WTC11 (cell line): ENCODE measurements around the gene MED22. TPM values are rescaled to one million over a fixed set of nuclear protein-coding genes. Genes with fewer than 3 reads are reported as not detected.

Source experiments
- ATAC-seq: fragments of 200-7000 bp; cut with Tn5 transposase; 2 replicates; pipeline ENCODE4 v1.10.0; 2021; ENCODE audit warnings: mild to moderate bottlenecking, moderate library complexity
- CTCF ChIA-PET: fragments of 300-600 bp; sonication (Branson Sonifier 250); formaldehyde crosslinking; loops from one replicate; lab custom pipeline; 2021; ENCODE audit warnings: antibody characterized with exemption; lab: Charles Lee
- POLR2A ChIA-PET: fragments of 350-600 bp; sonication (Branson Sonifier 250); formaldehyde crosslinking; loops from one replicate; lab custom pipeline; 2021; ENCODE audit warnings: antibody characterized with exemption; lab: Charles Lee
- DNase-seq: peaks from one replicate; pipeline ENCODE4 v3.0.0; 2021; ENCODE audit warnings: low spot score
- H3K27ac Mint-ChIP-seq: 2 replicates; pipeline ENCODE4 v1.8.0; 2021; ENCODE audit warnings: mixed read lengths
- H3K27me3 Mint-ChIP-seq: 2 replicates; pipeline ENCODE4 v1.8.0; 2021; ENCODE audit warnings: low read depth, mild to moderate bottlenecking, moderate library complexity, mixed read lengths
- H3K36me3 Mint-ChIP-seq: 2 replicates; pipeline ENCODE4 v1.8.0; 2021; ENCODE audit warnings: mixed read lengths
- H3K4me1 Mint-ChIP-seq: 2 replicates; pipeline ENCODE4 v1.8.0; 2022; ENCODE audit warnings: mixed read lengths
- H3K4me3 Mint-ChIP-seq: 2 replicates; pipeline ENCODE4 v1.8.0; 2021; ENCODE audit warnings: mild to moderate bottlenecking, moderate library complexity, mixed read lengths
- H3K9me3 Mint-ChIP-seq: 2 replicates; pipeline ENCODE4 v1.8.0; 2021; ENCODE audit warnings: mixed read lengths
- AR ChIP-seq: fragments of 250-450 bp; sonication (Bioruptor Pico); IDR thresholded peaks from 2 replicates; pipeline ENCODE4 v1.9.0; 2021; ENCODE audit warnings: mild to moderate bottlenecking
- ATF3 ChIP-seq: sonication (generic); formaldehyde crosslinking; conservative IDR thresholded peaks from 2 replicates; pipeline ENCODE4 v1.8.1; 2022; ENCODE audit warnings: mild to moderate bottlenecking, missing genetic modification reagents
- ETV6 ChIP-seq: sonication (generic); formaldehyde crosslinking; IDR thresholded peaks from 2 replicates; pipeline ENCODE4 v1.8.1; 2022; ENCODE audit warnings: mild to moderate bottlenecking, missing genetic modification reagents
- FOXJ3 ChIP-seq: sonication (generic); formaldehyde crosslinking; IDR thresholded peaks from 2 replicates; pipeline ENCODE4 v1.9.0; 2021; ENCODE audit warnings: missing genetic modification reagents, mild to moderate bottlenecking, borderline replicate concordance
- FOXP4 ChIP-seq: sonication (generic); formaldehyde crosslinking; IDR thresholded peaks from 2 replicates; pipeline ENCODE4 v1.8.0; 2022; ENCODE audit warnings: mild to moderate bottlenecking, missing genetic modification reagents
- HMGA2 ChIP-seq: fragments of 250-450 bp; sonication (Bioruptor Pico); IDR thresholded peaks from 2 replicates; pipeline ENCODE4 v1.4.0; 2021; ENCODE audit warnings: mild to moderate bottlenecking, moderate library complexity
- IRF2 ChIP-seq: sonication (generic); formaldehyde crosslinking; IDR thresholded peaks from 2 replicates; pipeline ENCODE4 v1.8.0; 2022; ENCODE audit warnings: low read depth, missing genetic modification reagents, borderline replicate concordance
- JUN ChIP-seq: sonication (generic); formaldehyde crosslinking; IDR thresholded peaks from 2 replicates; pipeline ENCODE4 v1.8.0; 2023; ENCODE audit warnings: mild to moderate bottlenecking, missing genetic modification reagents
- MAX ChIP-seq: sonication (generic); formaldehyde crosslinking; IDR thresholded peaks from 2 replicates; pipeline ENCODE4 v1.8.0; 2022; ENCODE audit warnings: mild to moderate bottlenecking, missing genetic modification reagents
- MXD4 ChIP-seq: fragments of 250-450 bp; sonication (Bioruptor Pico); IDR thresholded peaks from 2 replicates; pipeline ENCODE4 v1.8.0; 2021; ENCODE audit warnings: mild to moderate bottlenecking, moderate library complexity, borderline replicate concordance
- MYBL2 ChIP-seq: sonication (generic); formaldehyde crosslinking; IDR thresholded peaks from 2 replicates; pipeline ENCODE4 v1.8.1; 2023; ENCODE audit warnings: mild to moderate bottlenecking, moderate library complexity, missing genetic modification reagents
- NFE2L1 ChIP-seq: sonication (generic); formaldehyde crosslinking; IDR thresholded peaks from 2 replicates; pipeline ENCODE4 v1.8.1; 2023; ENCODE audit warnings: missing genetic modification reagents
- NFYB ChIP-seq: sonication (generic); formaldehyde crosslinking; conservative IDR thresholded peaks from 2 replicates; pipeline ENCODE4 v1.8.0; 2022; ENCODE audit warnings: low read depth, missing genetic modification reagents
- NR1H2 ChIP-seq: sonication (generic); formaldehyde crosslinking; IDR thresholded peaks from 2 replicates; pipeline ENCODE4 v1.9.0; 2021; ENCODE audit warnings: mild to moderate bottlenecking, moderate library complexity, missing genetic modification reagents
- NR2C2 ChIP-seq: sonication (generic); formaldehyde crosslinking; IDR thresholded peaks from 2 replicates; pipeline ENCODE4 v1.8.0; 2022; ENCODE audit warnings: mild to moderate bottlenecking, missing genetic modification reagents
- NR3C1 ChIP-seq: sonication (generic); formaldehyde crosslinking; conservative IDR thresholded peaks from 2 replicates; pipeline ENCODE4 v1.8.1; 2023; ENCODE audit warnings: low read depth, mild to moderate bottlenecking, missing genetic modification reagents
- PREB ChIP-seq: sonication (generic); formaldehyde crosslinking; IDR thresholded peaks from 2 replicates; pipeline ENCODE4 v1.8.1; 2022; ENCODE audit warnings: mild to moderate bottlenecking, missing genetic modification reagents, moderate library complexity, borderline replicate concordance
- SOX15 ChIP-seq: fragments of 250-450 bp; sonication (Bioruptor Pico); IDR thresholded peaks from 2 replicates; pipeline ENCODE4 v1.9.0; 2021; ENCODE audit warnings: mild to moderate bottlenecking
- SP1 ChIP-seq: sonication (generic); formaldehyde crosslinking; conservative IDR thresholded peaks from 2 replicates; pipeline ENCODE4 v1.8.1; 2022; ENCODE audit warnings: missing genetic modification reagents
- TEAD4 ChIP-seq: sonication (generic); formaldehyde crosslinking; IDR thresholded peaks from 2 replicates; pipeline ENCODE4 v1.8.0; 2022; ENCODE audit warnings: mild to moderate bottlenecking, missing genetic modification reagents
- USF2 ChIP-seq: sonication (generic); formaldehyde crosslinking; IDR thresholded peaks from 2 replicates; pipeline ENCODE4 v1.8.1; 2023; ENCODE audit warnings: mild to moderate bottlenecking, missing genetic modification reagents, moderate library complexity
- ZMAT4 ChIP-seq: fragments of 250-450 bp; sonication (Bioruptor Pico); IDR thresholded peaks from 2 replicates; pipeline ENCODE4 v1.9.0; 2021; ENCODE audit warnings: mild to moderate bottlenecking
- ZNF138 ChIP-seq: sonication (generic); formaldehyde crosslinking; conservative IDR thresholded peaks from 2 replicates; pipeline ENCODE4 v1.8.1; 2022; ENCODE audit warnings: mild to moderate bottlenecking, moderate library complexity, missing genetic modification reagents
- ZNF263 ChIP-seq: sonication (generic); formaldehyde crosslinking; IDR thresholded peaks from 2 replicates; pipeline ENCODE4 v1.8.1; 2022; ENCODE audit warnings: low read depth, mild to moderate bottlenecking, moderate library complexity, missing genetic modification reagents
- ZNF416 ChIP-seq: fragments of 250-450 bp; sonication (Bioruptor Pico); IDR thresholded peaks from 2 replicates; pipeline ENCODE4 v1.9.0; 2021; ENCODE audit warnings: mild to moderate bottlenecking, inconsistent platforms
- ZSCAN18 ChIP-seq: fragments of 250-450 bp; sonication (Bioruptor Pico); IDR thresholded peaks from 2 replicates; pipeline ENCODE4 v2.1.2; 2022; ENCODE audit warnings: mild to moderate bottlenecking, moderate library complexity
- total RNA-seq: library from RNA; stranded (reverse); gene quantifications from 3 replicates; pipeline ENCODE4 v1.2.3, GENCODE V29; 2021

The MED22 gene
- total RNA-seq, 1 experiment from 2014 or later: 59.5 TPM

GRCh38 chr9:133339641-133340040 is 8.3 kb downstream of the MED22 start:
- Mint-ChIP-seq H3K4me1 (peaks cover 18% of the 10 kb centered on the region), H3K4me3 (no peak overlapping the region), H3K9me3 (no peaks in the 10 kb centered on the region), H3K27ac (peak overlapping the region; percentile 71; the same call in 1 of the 2 replicates), H3K36me3 (peaks cover 53% of the 10 kb centered on the region), H3K27me3 (no peaks in the 10 kb centered on the region)
- CTCF ChIA-PET: interaction anchor here (1.1 kb wide), 1 partner anchor 101 kb away, joined by 3 read pairs; no protein-coding TSS in a partner anchor
- TF ChIP-seq NR1H2 (CRISPR knock-in tag): no peak
- TF ChIP-seq HMGA2 (CRISPR knock-in tag): no peak
- TF ChIP-seq TEAD4 (CRISPR knock-in tag): no peak
- no peak for TF ChIP-seq AR (CRISPR knock-in tag)
- no peak for TF ChIP-seq SOX15 (CRISPR knock-in tag)
- no peak for TF ChIP-seq FOXP4
- no peak for TF ChIP-seq NR3C1 (CRISPR knock-in tag)
- no peak for TF ChIP-seq FOXJ3 (CRISPR knock-in tag)
- no peak for TF ChIP-seq NFYB (CRISPR knock-in tag)
- no peak for TF ChIP-seq NFE2L1 (CRISPR knock-in tag)
- TF ChIP-seq ATF3 (CRISPR knock-in tag): no peak
- TF ChIP-seq IRF2: no peak
- TF ChIP-seq PREB: no peak
- no peak for DNase-seq
- no peak for ATAC-seq
- POLR2A ChIA-PET: interaction anchor here (0.7 kb wide), 1 partner anchor 8 kb away, joined by 3 read pairs; the partner anchor contains the start of gene MED22

GRCh38 chr9:133335924-133336811 is 11.8 kb downstream of the MED22 start, which contains the start of gene SURF6:
SURF6 (minus strand) TSS chr9:133336188; CDS start chr9:133336132, 56 bp downstream.
- Mint-ChIP-seq H3K4me1 (peaks cover 24% of the 10 kb centered on the region), H3K27me3 (no peaks in the 10 kb centered on the region), H3K4me3 (peak within 1 kb of the TSS; percentile 94), H3K27ac (peak within 1 kb of the TSS; percentile 96), H3K9me3 (no peaks in the 10 kb centered on the region), H3K36me3 (peaks cover 60% of the 10 kb centered on the region)
- ATAC-seq: peak; percentile 84
- ChIA-PET POLR2A (no interaction called here), CTCF (interaction anchor here (0.6 to 3.7 kb wide), 2 partner anchors 149 to 158 kb away, joined by 3 to 33 read pairs; no protein-coding TSS in a partner anchor)
- peak; percentile 92 for DNase-seq
- TF ChIP-seq ZNF138 (CRISPR knock-in tag) (peak; percentile 94; the same call in 1 of the 2 replicates), ZSCAN18 (CRISPR knock-in tag) (no peak), MYBL2 (peak; percentile 86; the same call in 1 of the 2 replicates), ETV6 (CRISPR knock-in tag) (peak; percentile 97), ZNF263 (CRISPR knock-in tag) (no peak), MXD4 (CRISPR knock-in tag) (no peak), NFE2L1 (CRISPR knock-in tag) (peak; percentile 70; the same call in 1 of the 2 replicates), NR1H2 (CRISPR knock-in tag) (no peak), USF2 (CRISPR knock-in tag) (peak; percentile 68), NR2C2 (CRISPR knock-in tag) (no peak), MAX (CRISPR knock-in tag) (peak; percentile 98), ZMAT4 (CRISPR knock-in tag) (no peak), ZNF416 (CRISPR knock-in tag) (peak; percentile 84), SP1 (CRISPR knock-in tag) (peak; percentile 98), JUN (CRISPR knock-in tag) (peak; percentile 71; the same call in 1 of the 2 replicates)
